Stimulated activated CD4-positive, alpha-beta T cell treated with anti-CD3 and anti-CD28 coated beads, Interleukin-2, amount 100 ng/mL, for 24 hours (primary cell): ENCODE measurements around the gene PNPLA6.
"Not testable (repeated sequence)": the region's sequence is repeated elsewhere in the genome, so short reads cannot be mapped to it uniquely, and the experiment has no call there.

Experiments used
- DNase-seq, 2 donors: peaks; one replicate each; pipeline ENCODE4 v3.0.0-alpha.2; 2020

The PNPLA6 gene

GRCh38 chr19:7556696-7557315 lies 21.3 kb downstream of the PNPLA6 start:
- no peak for DNase-seq

GRCh38 chr19:7558667-7559066 lies 23.1 kb downstream of the PNPLA6 start:
- DNase-seq = no peak

- no peak for DNase-seq
Measured at GRCh38 chr19:7559102-7559501, 23.6 kb downstream of the PNPLA6 start.

- no peak for DNase-seq
Measured at GRCh38 chr19:7560255-7560654, 24.7 kb downstream of the PNPLA6 start.

- DNase-seq = no peak
Measured at GRCh38 chr19:7561325-7561724, 25.8 kb downstream of the PNPLA6 start.

GRCh38 chr19:7562646-7563393 lies 27.3 kb downstream of the PNPLA6 start:
- DNase-seq = no peak

- no peak for DNase-seq
Measured at GRCh38 chr19:7564866-7565265, 29.3 kb downstream of the PNPLA6 start.

GRCh38 chr19:7565332-7565731 lies 29.8 kb downstream of the PNPLA6 start:
- no peak for DNase-seq

- DNase-seq = no peak
Measured at GRCh38 chr19:7570761-7571160, 35.2 kb downstream of the PNPLA6 start.

- DNase-seq = no peak
Measured at GRCh38 chr19:7575434-7576040, 40.0 kb downstream of the PNPLA6 start.

GRCh38 chr19:7577422-7577821 lies 41.9 kb downstream of the PNPLA6 start:
- DNase-seq = not testable (repeated sequence)

GRCh38 chr19:7578127-7578526 lies 42.6 kb downstream of the PNPLA6 start:
- no peak for DNase-seq

- DNase-seq = no peak
Measured at GRCh38 chr19:7579182-7579581, 43.7 kb downstream of the PNPLA6 start.

GRCh38 chr19:7582446-7582845 lies 46.9 kb downstream of the PNPLA6 start:
- DNase-seq = no peak

- DNase-seq = no peak
Measured at GRCh38 chr19:7589822-7590221, 54.3 kb downstream of the PNPLA6 start.

- DNase-seq = no peak
Measured at GRCh38 chr19:7590256-7590655, 54.7 kb downstream of the PNPLA6 start.

- DNase-seq = peak; percentile 42 to 64
Measured at GRCh38 chr19:7595466-7596133, 60.1 kb downstream of the PNPLA6 start, which contains the start of gene CAMSAP3. Gene CAMSAP3, plus strand, starts transcription at chr19:7595863. Its CDS starts 140 bp downstream, at chr19:7596003.

- DNase-seq = no peak
Measured at GRCh38 chr19:7596211-7596937, 60.9 kb downstream of the PNPLA6 start.

GRCh38 chr19:7597689-7598088 lies 62.2 kb downstream of the PNPLA6 start:
- DNase-seq = no peak

- DNase-seq = no peak
Measured at GRCh38 chr19:7598180-7598579, 62.7 kb downstream of the PNPLA6 start.

GRCh38 chr19:7600721-7601120 lies 65.2 kb downstream of the PNPLA6 start:
- no peak for DNase-seq

GRCh38 chr19:7602240-7602934 lies 66.9 kb downstream of the PNPLA6 start:
- no peak for DNase-seq
